ENCODE results near the gene FGF8. TPM values are rescaled to one million over a fixed set of nuclear protein-coding genes. Genes with fewer than 3 reads are reported as not detected.
A peak's percentile ranks its signal among the peaks of the same experiment; 100 is the strongest.

Gene FGF8, protein sequence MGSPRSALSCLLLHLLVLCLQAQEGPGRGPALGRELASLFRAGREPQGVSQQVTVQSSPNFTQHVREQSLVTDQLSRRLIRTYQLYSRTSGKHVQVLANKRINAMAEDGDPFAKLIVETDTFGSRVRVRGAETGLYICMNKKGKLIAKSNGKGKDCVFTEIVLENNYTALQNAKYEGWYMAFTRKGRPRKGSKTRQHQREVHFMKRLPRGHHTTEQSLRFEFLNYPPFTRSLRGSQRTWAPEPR
- total RNA-seq, result 0.82 and 0.86 TPM in 2 replicates
- long read RNA-seq, result 0 reads

GRCh38 chr10:101775273-101776160 is at the start of gene FGF8:
Gene FGF8, minus strand, starts transcription at chr10:101776114. Its CDS starts 214 bp downstream, at chr10:101775900.
- Mint-ChIP-seq H3K36me3 (ENCODE audit: low read depth) (peaks cover 5% of the 10 kb centered on the region), H3K27me3 (ENCODE audit: low read depth) (peaks cover 88% of the 10 kb centered on the region), H3K9me3 (no peaks in the 10 kb centered on the region), H3K27ac (ENCODE audit: unreplicated experiment) (no peak within 1 kb of the TSS), H3K4me1 (peaks cover 12% of the 10 kb centered on the region), H3K4me3 (no peak within 1 kb of the TSS)
- TF ChIP-seq, protein P1, sequence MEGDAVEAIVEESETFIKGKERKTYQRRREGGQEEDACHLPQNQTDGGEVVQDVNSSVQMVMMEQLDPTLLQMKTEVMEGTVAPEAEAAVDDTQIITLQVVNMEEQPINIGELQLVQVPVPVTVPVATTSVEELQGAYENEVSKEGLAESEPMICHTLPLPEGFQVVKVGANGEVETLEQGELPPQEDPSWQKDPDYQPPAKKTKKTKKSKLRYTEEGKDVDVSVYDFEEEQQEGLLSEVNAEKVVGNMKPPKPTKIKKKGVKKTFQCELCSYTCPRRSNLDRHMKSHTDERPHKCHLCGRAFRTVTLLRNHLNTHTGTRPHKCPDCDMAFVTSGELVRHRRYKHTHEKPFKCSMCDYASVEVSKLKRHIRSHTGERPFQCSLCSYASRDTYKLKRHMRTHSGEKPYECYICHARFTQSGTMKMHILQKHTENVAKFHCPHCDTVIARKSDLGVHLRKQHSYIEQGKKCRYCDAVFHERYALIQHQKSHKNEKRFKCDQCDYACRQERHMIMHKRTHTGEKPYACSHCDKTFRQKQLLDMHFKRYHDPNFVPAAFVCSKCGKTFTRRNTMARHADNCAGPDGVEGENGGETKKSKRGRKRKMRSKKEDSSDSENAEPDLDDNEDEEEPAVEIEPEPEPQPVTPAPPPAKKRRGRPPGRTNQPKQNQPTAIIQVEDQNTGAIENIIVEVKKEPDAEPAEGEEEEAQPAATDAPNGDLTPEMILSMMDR (conservative IDR thresholded peaks at IDR 0.05), result no peak
- no peak for DNase-seq (ENCODE audit: low read depth, low spot score)

DNA sequence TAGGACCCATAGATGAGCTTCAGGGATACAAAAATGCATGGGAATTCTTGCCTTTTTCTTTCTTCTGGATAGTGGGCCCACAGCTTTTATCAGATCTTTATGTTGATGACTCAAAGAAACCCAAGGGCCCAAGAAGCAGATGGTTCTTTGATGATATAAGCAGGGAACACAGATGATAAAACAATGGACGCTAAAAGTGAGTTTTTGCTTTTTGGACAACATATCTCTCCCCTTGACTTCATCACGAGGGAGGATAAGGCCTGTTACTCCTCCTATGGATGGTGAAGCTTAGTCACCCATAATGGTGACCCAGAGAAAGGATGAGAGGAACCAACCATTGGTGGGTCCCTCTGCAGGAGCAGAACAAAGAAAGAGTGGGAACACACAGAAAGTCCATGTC is 48.8 kb upstream of the FGF8 start:
- Mint-ChIP-seq H3K36me3 (ENCODE audit: low read depth) (peaks cover 8% of the 10 kb centered on the region), H3K27me3 (ENCODE audit: low read depth) (no peaks in the 10 kb centered on the region), H3K27ac (ENCODE audit: unreplicated experiment) (no peak overlapping the region), H3K4me1 (peaks cover under 1% of the 10 kb centered on the region), H3K9me3 (no peaks in the 10 kb centered on the region), H3K4me3 (no peak overlapping the region)
- DNase-seq (ENCODE audit: low read depth, low spot score), result no peak
- TF ChIP-seq, protein P1 (conservative IDR thresholded peaks at IDR 0.05), result no peak

GRCh38 chr10:101818872-101819633 is 43.1 kb upstream of the FGF8 start:
- DNase-seq (ENCODE audit: low read depth, low spot score), result no peak
- TF ChIP-seq, protein P1 (conservative IDR thresholded peaks at IDR 0.05), result no peak
- no peaks in the 10 kb centered on the region for H3K36me3 Mint-ChIP-seq (ENCODE audit: low read depth)
- H3K4me3 Mint-ChIP-seq, result peak overlapping the region; percentile 98
- H3K4me1 Mint-ChIP-seq, result peaks cover 44% of the 10 kb centered on the region
- H3K27ac Mint-ChIP-seq (ENCODE audit: unreplicated experiment), result peak overlapping the region; percentile 59
- H3K27me3 Mint-ChIP-seq (ENCODE audit: low read depth), result peaks cover 4% of the 10 kb centered on the region
- no peaks in the 10 kb centered on the region for H3K9me3 Mint-ChIP-seq

DNA sequence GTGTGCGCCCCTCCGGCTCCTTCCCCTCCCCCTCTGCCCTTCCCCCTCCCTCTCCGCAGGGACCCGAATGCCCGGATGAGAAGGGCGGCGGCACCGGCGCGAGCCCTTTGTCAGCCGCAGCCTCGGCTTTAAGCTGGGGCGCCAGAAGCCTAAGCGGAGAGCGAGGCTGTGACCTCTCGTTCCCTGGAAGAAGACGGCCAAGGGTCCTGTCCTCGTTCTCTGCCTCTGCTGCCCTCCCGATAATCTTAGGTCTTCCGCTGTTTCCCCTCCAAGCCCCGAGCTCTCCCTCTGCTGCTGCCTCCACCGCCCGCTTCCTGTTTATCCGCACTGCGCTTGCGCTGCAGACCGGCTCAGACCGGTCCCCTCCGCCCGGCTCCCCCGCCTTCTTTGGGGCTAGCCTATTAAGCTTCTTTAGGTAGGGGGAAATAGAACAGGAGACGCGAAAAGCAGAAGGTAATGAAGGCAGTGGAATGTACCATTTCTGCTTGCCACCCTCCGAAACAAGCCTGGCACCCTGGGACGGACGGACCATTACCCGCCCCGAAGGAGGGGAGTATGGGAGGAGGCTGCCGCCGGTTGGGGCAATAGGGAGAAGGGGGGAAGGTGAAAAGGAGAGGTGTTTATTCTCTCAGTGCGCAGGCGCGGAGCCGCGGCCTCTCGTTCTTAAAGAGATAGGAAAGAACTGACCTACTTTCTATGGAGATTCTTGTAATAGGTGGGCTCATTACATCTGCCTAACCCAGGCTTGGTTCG is 42.4 kb upstream of the FGF8 start, which contains the start of gene OGA:
Gene OGA, minus strand, starts transcription at position 326 of the 753 bp plus-strand sequence. CDS start 422 bp downstream, outside the sequence.
- peaks cover 4% of the 10 kb centered on the region for H3K27me3 Mint-ChIP-seq (ENCODE audit: low read depth)
- H3K36me3 Mint-ChIP-seq (ENCODE audit: low read depth), result no peaks in the 10 kb centered on the region
- DNase-seq (ENCODE audit: low read depth, low spot score), result peak; percentile 91
- H3K9me3 Mint-ChIP-seq, result no peaks in the 10 kb centered on the region
- peak within 1 kb of the TSS; percentile 99 for H3K27ac Mint-ChIP-seq (ENCODE audit: unreplicated experiment)
- H3K4me1 Mint-ChIP-seq, result peaks cover 49% of the 10 kb centered on the region
- TF ChIP-seq, protein P1 (conservative IDR thresholded peaks at IDR 0.05), result no peak
- H3K4me3 Mint-ChIP-seq, result peak within 1 kb of the TSS; percentile 98
